ENCODE results near the gene GAREM1. TPM values are rescaled to one million over a fixed set of nuclear protein-coding genes. Genes with fewer than 3 reads are reported as not detected.

Gene GAREM1
- total RNA-seq, 1 donor from 2014 or later = 8.6 TPM

GRCh38 chr18:32308493-32309120 lies 162.1 kb downstream of the GAREM1 start:
- no peak for TF ChIP-seq CTCF (IDR thresholded peaks at IDR 0.05; ENCODE audit: borderline replicate concordance)
- intact Hi-C loops (cut with micrococcal nuclease) = no loop called here
- H3K4me1 ChIP-seq = peaks cover 21% of the 10 kb centered on the region
- peak overlapping the region; percentile 39 for H3K27ac ChIP-seq (replicated peaks)
- no peaks in the 10 kb centered on the region for H3K9me3 ChIP-seq (replicated peaks)
- DNase-seq = no peak
- H3K36me3 ChIP-seq = no peaks in the 10 kb centered on the region
- no peak overlapping the region for H3K4me3 ChIP-seq
- no peaks in the 10 kb centered on the region for H3K27me3 ChIP-seq (ENCODE audit: low read depth)

- Histone ChIP-seq H3K27ac (replicated peaks) (no peak overlapping the region), H3K9me3 (replicated peaks) (no peaks in the 10 kb centered on the region), H3K27me3 (ENCODE audit: low read depth) (no peaks in the 10 kb centered on the region), H3K36me3 (no peaks in the 10 kb centered on the region), H3K4me3 (no peak overlapping the region), H3K4me1 (peaks cover 30% of the 10 kb centered on the region)
- no peak for DNase-seq
- TF ChIP-seq CTCF (IDR thresholded peaks at IDR 0.05; ENCODE audit: borderline replicate concordance) = no peak
- intact Hi-C loops (cut with micrococcal nuclease) = no loop called here
These were observed 167.3 kb downstream of the GAREM1 start for GRCh38 chr18:32303400-32303799.

DNA sequence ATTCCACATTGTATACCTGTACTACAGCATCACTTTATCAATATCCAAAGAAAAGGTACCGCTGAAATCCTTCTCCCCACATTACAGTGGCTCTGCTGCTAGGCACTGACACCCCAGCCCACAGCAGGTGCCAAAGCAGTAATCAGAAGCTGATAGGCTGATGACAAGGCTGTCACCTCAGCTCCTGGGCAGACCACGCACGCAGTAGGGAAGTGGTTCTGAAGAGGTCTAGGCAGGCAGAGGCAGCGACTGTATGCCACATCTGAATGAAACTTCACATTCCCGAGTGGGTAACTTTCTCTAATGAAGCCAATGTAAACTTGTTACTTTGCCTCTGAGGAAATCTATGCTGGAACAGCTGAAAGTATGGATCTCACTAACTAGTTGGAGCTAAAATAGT lies 167.9 kb downstream of the GAREM1 start:
- intact Hi-C loops (cut with micrococcal nuclease) = no loop called here
- Histone ChIP-seq H3K4me3 (no peak overlapping the region), H3K36me3 (no peaks in the 10 kb centered on the region), H3K9me3 (replicated peaks) (no peaks in the 10 kb centered on the region), H3K27me3 (ENCODE audit: low read depth) (no peaks in the 10 kb centered on the region), H3K27ac (replicated peaks) (peak overlapping the region; percentile 42), H3K4me1 (peaks cover 35% of the 10 kb centered on the region)
- no peak for DNase-seq
- TF ChIP-seq CTCF (IDR thresholded peaks at IDR 0.05; ENCODE audit: borderline replicate concordance) = no peak

GRCh38 chr18:32301976-32302743 lies 168.5 kb downstream of the GAREM1 start:
- H3K27ac ChIP-seq (replicated peaks) = peak overlapping the region; percentile 42
- H3K4me3 ChIP-seq = no peak overlapping the region
- H3K27me3 ChIP-seq (ENCODE audit: low read depth) = no peaks in the 10 kb centered on the region
- H3K36me3 ChIP-seq = no peaks in the 10 kb centered on the region
- TF ChIP-seq CTCF (IDR thresholded peaks at IDR 0.05; ENCODE audit: borderline replicate concordance) = no peak
- intact Hi-C loops (cut with micrococcal nuclease) = no loop called here
- DNase-seq = no peak
- H3K9me3 ChIP-seq (replicated peaks) = no peaks in the 10 kb centered on the region
- peaks cover 35% of the 10 kb centered on the region for H3K4me1 ChIP-seq

- Histone ChIP-seq H3K36me3 (no peaks in the 10 kb centered on the region), H3K9me3 (replicated peaks) (no peaks in the 10 kb centered on the region), H3K27ac (replicated peaks) (peak overlapping the region; percentile 42), H3K4me3 (no peak overlapping the region), H3K27me3 (ENCODE audit: low read depth) (no peaks in the 10 kb centered on the region), H3K4me1 (peaks cover 35% of the 10 kb centered on the region)
- DNase-seq = no peak
- intact Hi-C loops (cut with micrococcal nuclease) = no loop called here
- TF ChIP-seq CTCF (IDR thresholded peaks at IDR 0.05; ENCODE audit: borderline replicate concordance) = no peak
These were observed 169.3 kb downstream of the GAREM1 start for GRCh38 chr18:32301361-32301760.

Measured in left ventricle myocardium inferior (tissue), 1 donor.